SU-DHL-6 (cell line): ENCODE measurements around the gene SOX1.

Experiments
- H2AFZ ChIP-seq: fragments of 200-600 bp; sonication (generic); 2 replicates; pipeline ENCODE4 v1.6.1; 2014; ENCODE audit warnings: low read depth, mild to moderate bottlenecking, moderate library complexity, mixed read lengths, antibody characterized with exemption, low read length; ENCODE audit not compliant: severe bottlenecking
- H3F3A ChIP-seq: fragments of 200-600 bp; shearing (Covaris generic); 2 replicates; pipeline ENCODE4 v1.6.0; 2016; ENCODE audit warnings: antibody characterized with exemption, mild to moderate bottlenecking; ENCODE audit not compliant: insufficient read depth
- H3K27ac ChIP-seq: fragments of 200-600 bp; sonication (generic); 2 replicates; pipeline ENCODE4 v1.5.1; 2016; ENCODE audit warnings: low read depth, mild to moderate bottlenecking, low read length, moderate library complexity, mixed read lengths
- H3K27me3 ChIP-seq: fragments of 200-600 bp; sonication (generic), shearing (Covaris generic); 2 replicates; pipeline ENCODE4 v1.6.0; 2014; ENCODE audit warnings: mild to moderate bottlenecking, low read length
- H3K36me3 ChIP-seq: fragments of 200-600 bp; sonication (generic); 2 replicates; pipeline ENCODE4 v1.6.1; 2014; ENCODE audit warnings: mild to moderate bottlenecking, low read length, mixed read lengths
- H3K4me2 ChIP-seq: fragments of 300-600, 200-600 bp; shearing (Covaris generic), sonication (generic); 2 replicates; pipeline ENCODE4 v1.6.0; 2014; ENCODE audit warnings: low read length, low read depth, mild to moderate bottlenecking; ENCODE audit not compliant: poor library complexity, severe bottlenecking
- H3K4me3 ChIP-seq: fragments of 200-600 bp; sonication (generic); 2 replicates; pipeline ENCODE4 v1.5.1; 2014; ENCODE audit warnings: antibody characterized with exemption, low read length, mild to moderate bottlenecking, mixed read lengths; ENCODE audit not compliant: insufficient read depth, poor library complexity, severe bottlenecking
- H3K79me2 ChIP-seq: fragments of 200-600 bp; sonication (generic); 2 replicates; pipeline ENCODE4 v1.6.1; 2014; ENCODE audit warnings: mild to moderate bottlenecking, low read length, moderate library complexity; ENCODE audit not compliant: insufficient read depth
- H3K9ac ChIP-seq: fragments of 200-600 bp; sonication (generic); 2 replicates; pipeline ENCODE4 v1.7.0; 2014; ENCODE audit warnings: mild to moderate bottlenecking, low read length
- H3K9me2 ChIP-seq: fragments of 200-600 bp; sonication (generic); replicated peaks from 2 replicates; pipeline ENCODE4 v1.6.1; 2014; ENCODE audit warnings: low read length; ENCODE audit not compliant: insufficient read depth
- H3K9me3 ChIP-seq: fragments of 200-600 bp; sonication (generic); 2 replicates; pipeline ENCODE4 v1.6.1; 2014; ENCODE audit warnings: low read length, mixed read lengths; ENCODE audit not compliant: insufficient read depth
- H4K20me1 ChIP-seq: fragments of 200-600 bp; sonication (generic); 2 replicates; pipeline ENCODE4 v1.6.1; 2014; ENCODE audit warnings: low read depth, mild to moderate bottlenecking, antibody characterized with exemption, low read length, moderate library complexity, mixed read lengths
- EZH2phosphoT487 ChIP-seq: fragments of 200-600 bp; sonication (generic), shearing (Covaris generic); conservative IDR thresholded peaks from 2 replicates; pipeline ENCODE4 v1.6.1; 2018; ENCODE audit warnings: mild to moderate bottlenecking, antibody characterized with exemption, low read length, moderate library complexity, mixed read lengths
- TF ChIP-seq, protein P1 (sequence below): fragments of 200-600 bp; sonication (generic); IDR thresholded peaks from one replicate; pipeline ENCODE4 v1.5.1; 2017; ENCODE audit warnings: antibody characterized with exemption, mild to moderate bottlenecking, low read length, moderate library complexity; ENCODE audit not compliant: insufficient read depth, poor library complexity, severe bottlenecking

The SOX1 gene

DNA sequence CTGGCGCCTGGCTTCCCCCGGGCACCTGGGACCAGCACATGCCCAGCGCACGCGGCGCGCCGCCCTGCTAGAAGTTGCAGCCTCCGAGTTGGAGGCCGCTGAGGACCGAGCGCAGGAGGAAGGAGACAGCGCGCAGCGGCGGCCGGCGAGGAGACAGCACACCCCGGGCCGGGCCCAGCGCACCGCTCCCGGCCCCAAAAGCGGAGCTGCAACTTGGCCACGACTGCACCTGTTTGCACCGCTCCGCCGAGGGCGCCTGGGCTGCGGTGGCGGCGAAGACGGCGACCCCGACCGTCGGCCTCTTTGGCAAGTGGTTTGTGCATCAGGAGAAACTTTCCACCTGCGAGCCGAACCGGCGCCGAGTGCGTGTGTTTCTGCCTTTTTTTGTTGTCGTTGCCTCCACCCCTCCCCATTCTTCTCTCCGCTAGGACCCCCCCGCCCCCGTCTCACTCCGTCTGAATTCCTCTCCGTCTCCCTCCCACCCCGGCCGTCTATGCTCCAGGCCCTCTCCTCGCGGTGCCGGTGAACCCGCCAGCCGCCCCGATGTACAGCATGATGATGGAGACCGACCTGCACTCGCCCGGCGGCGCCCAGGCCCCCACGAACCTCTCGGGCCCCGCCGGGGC lies at the start of gene SOX1:
Gene SOX1 (plus strand): TSS at position 34 of the 626 bp plus-strand sequence. CDS start 510 bp downstream, at position 544.
- H3K27me3 ChIP-seq = no peaks in the 10 kb centered on the region
- no peaks in the 10 kb centered on the region for H4K20me1 ChIP-seq
- H3K9ac ChIP-seq = no peak within 1 kb of the TSS

DNA sequence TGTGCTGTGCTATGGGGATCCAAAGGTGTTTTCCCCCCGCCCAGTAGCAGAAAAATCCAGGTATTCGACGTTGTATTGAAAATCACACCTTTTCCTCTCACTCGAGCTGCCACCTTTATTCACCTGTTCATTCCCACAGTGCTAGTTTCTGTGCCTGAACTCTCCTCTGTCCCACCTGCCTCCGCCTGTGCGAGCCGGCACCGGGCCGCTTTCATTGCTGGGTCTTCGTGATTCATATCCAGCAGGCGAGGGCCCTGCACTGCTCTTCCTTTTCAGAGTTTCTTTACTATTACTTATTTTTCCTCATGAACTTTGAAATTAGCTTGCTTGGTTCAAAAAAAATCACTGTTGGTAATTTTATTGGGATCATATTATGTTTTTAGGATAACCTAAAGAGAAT lies 42.4 kb upstream of the SOX1 start:
- no peaks in the 10 kb centered on the region for H3K9me2 ChIP-seq
- H2AFZ ChIP-seq = no peak overlapping the region
- no peaks in the 10 kb centered on the region for H3K27me3 ChIP-seq
- no peak overlapping the region for H3K4me3 ChIP-seq
- TF ChIP-seq, protein P1, sequence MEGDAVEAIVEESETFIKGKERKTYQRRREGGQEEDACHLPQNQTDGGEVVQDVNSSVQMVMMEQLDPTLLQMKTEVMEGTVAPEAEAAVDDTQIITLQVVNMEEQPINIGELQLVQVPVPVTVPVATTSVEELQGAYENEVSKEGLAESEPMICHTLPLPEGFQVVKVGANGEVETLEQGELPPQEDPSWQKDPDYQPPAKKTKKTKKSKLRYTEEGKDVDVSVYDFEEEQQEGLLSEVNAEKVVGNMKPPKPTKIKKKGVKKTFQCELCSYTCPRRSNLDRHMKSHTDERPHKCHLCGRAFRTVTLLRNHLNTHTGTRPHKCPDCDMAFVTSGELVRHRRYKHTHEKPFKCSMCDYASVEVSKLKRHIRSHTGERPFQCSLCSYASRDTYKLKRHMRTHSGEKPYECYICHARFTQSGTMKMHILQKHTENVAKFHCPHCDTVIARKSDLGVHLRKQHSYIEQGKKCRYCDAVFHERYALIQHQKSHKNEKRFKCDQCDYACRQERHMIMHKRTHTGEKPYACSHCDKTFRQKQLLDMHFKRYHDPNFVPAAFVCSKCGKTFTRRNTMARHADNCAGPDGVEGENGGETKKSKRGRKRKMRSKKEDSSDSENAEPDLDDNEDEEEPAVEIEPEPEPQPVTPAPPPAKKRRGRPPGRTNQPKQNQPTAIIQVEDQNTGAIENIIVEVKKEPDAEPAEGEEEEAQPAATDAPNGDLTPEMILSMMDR = no peak
- TF ChIP-seq EZH2phosphoT487 = no peak
- H3K27ac ChIP-seq = no peak overlapping the region
- no peak overlapping the region for H3K4me2 ChIP-seq
- H3K79me2 ChIP-seq = no peaks in the 10 kb centered on the region
- H3K9me3 ChIP-seq = no peaks in the 10 kb centered on the region
- no peaks in the 10 kb centered on the region for H4K20me1 ChIP-seq
- H3K9ac ChIP-seq = no peak overlapping the region
- no peaks in the 10 kb centered on the region for H3K36me3 ChIP-seq
- H3F3A ChIP-seq = no peaks in the 10 kb centered on the region

More for the DNA sequence above, at the start of gene SOX1:
- no peak within 1 kb of the TSS for H3K4me2 ChIP-seq
- H3K79me2 ChIP-seq = no peaks in the 10 kb centered on the region
- H2AFZ ChIP-seq = no peak within 1 kb of the TSS
- TF ChIP-seq, protein P1 = no peak
- no peak for TF ChIP-seq EZH2phosphoT487
- H3K36me3 ChIP-seq = no peaks in the 10 kb centered on the region
- H3K27ac ChIP-seq = no peak within 1 kb of the TSS
- no peaks in the 10 kb centered on the region for H3K9me3 ChIP-seq
- H3K9me2 ChIP-seq = no peaks in the 10 kb centered on the region
- no peaks in the 10 kb centered on the region for H3F3A ChIP-seq
- H3K4me3 ChIP-seq = no peak within 1 kb of the TSS

DNA sequence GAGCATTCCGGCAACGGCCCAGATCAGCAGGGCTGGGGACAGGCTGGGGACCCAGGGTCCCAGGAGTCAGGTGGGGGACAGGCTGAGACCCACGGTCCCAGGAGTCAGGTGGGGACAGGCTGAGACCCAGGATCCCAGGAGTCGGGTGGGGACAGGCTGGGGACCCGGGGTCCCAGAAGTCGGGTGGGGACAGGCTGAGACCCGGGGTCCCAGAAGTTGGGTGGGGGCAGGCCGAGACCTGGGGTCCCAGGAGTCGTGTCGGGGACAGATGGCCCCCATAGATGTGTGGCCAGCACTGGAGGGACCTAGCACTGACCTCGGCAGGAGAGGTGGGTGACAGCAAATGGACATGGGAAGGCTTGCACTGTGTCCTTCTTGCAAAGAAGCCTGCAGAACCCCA lies 39.7 kb upstream of the SOX1 start:
- Histone ChIP-seq H3K9ac (no peak overlapping the region), H3K9me2 (no peaks in the 10 kb centered on the region), H3K36me3 (no peaks in the 10 kb centered on the region), H2AFZ (no peak overlapping the region), H3K27ac (no peak overlapping the region), H3K4me2 (no peak overlapping the region), H3K9me3 (no peaks in the 10 kb centered on the region), H4K20me1 (no peaks in the 10 kb centered on the region), H3K4me3 (no peak overlapping the region), H3K27me3 (no peaks in the 10 kb centered on the region), H3F3A (no peaks in the 10 kb centered on the region), H3K79me2 (no peaks in the 10 kb centered on the region)
- TF ChIP-seq, protein P1 = no peak
- TF ChIP-seq EZH2phosphoT487 = no peak
